H1 (cell line): ENCODE data around the gene PXDC1. TPM values are rescaled to one million over a fixed set of nuclear protein-coding genes. Genes with fewer than 3 reads are reported as not detected.
A peak's percentile ranks its signal among the peaks of the same experiment; 100 is the strongest.

Source experiments
- EZH2 ChIP-seq: fragments of 200-600 bp; sonication (generic); IDR thresholded peaks from 2 replicates; pipeline ENCODE4 v1.7.1; 2012; ENCODE audit warnings: low read depth, mild to moderate bottlenecking, moderate library complexity, low read length, inconsistent platforms; ENCODE audit not compliant: severe bottlenecking
- KDM1A ChIP-seq: fragments of 200-600, 300-600 bp; sonication (generic); IDR thresholded peaks from 2 replicates; pipeline ENCODE4 v1.7.1; 2016; ENCODE audit warnings: mild to moderate bottlenecking, low read length, borderline replicate concordance
- MAX ChIP-seq: IDR thresholded peaks from 2 replicates; pipeline ENCODE4 v1.6.1; 2012; ENCODE audit warnings: inconsistent platforms
- polyA plus RNA-seq, 7 experiments: library from polyadenylated mRNA; depleted of rRNA in 3 of 7; stranded (reverse) in 5 of 7; unstranded in 2 of 7; fragments of >200 nt in 5 of 7; fragments of 200-250 nt in 2 of 7; gene quantifications; 1 replicate in 5 of 7; 2 replicates in 1 of 7; 4 replicates in 1 of 7; pipeline versions ENCODE4 v1.2.1 to v1.2.3, GENCODE V29; 2011 to 2013; ENCODE audit warnings: missing spikeins in 2 of 7, mixed read lengths in 2 of 7
- total RNA-seq: library from RNA; stranded (reverse); fragmentation: NEBNext Ultra II Directional; extraction: Animal tissue kit (Norgen Biotek cat#: 25700); gene quantifications from 2 replicates; pipeline ENCODE4 v1.2.1, GENCODE V29; 2021

The PXDC1 gene
- total and polyA plus RNA-seq, 2 of the 8 experiments (the other 6 are each of a cell fraction or from before 2014, with no cell fraction given): 1.7 to 2.0 TPM

- TF ChIP-seq MAX (peak; percentile 40), KDM1A (no peak), EZH2 (no peak)
Measured at GRCh38 chr6:3764516-3765335, 13.2 kb upstream of the PXDC1 start (continued).
